WTC11 (cell line): ENCODE data around the gene MAB21L4.

Experiments used
- ARID4B ChIP-seq: sonication (generic); formaldehyde crosslinking; IDR thresholded peaks from 2 replicates; pipeline ENCODE4 v1.8.0; 2023; ENCODE audit warnings: missing genetic modification reagents, mild to moderate bottlenecking, borderline replicate concordance
- ATF3 ChIP-seq: sonication (generic); formaldehyde crosslinking; conservative IDR thresholded peaks from 2 replicates; pipeline ENCODE4 v1.8.1; 2022; ENCODE audit warnings: mild to moderate bottlenecking, missing genetic modification reagents
- CTCF ChIP-seq: fragments of 200-600 bp; IDR thresholded peaks from 2 replicates; pipeline ENCODE4 v1.8.0; 2022; ENCODE audit warnings: antibody characterized with exemption
- E2F5 ChIP-seq: sonication (generic); formaldehyde crosslinking; IDR thresholded peaks from 2 replicates; pipeline ENCODE4 v1.8.1; 2022; ENCODE audit warnings: mild to moderate bottlenecking, moderate library complexity, missing genetic modification reagents
- JAZF1 ChIP-seq: fragments of 250-450 bp; sonication (Bioruptor Pico); IDR thresholded peaks from 2 replicates; pipeline ENCODE4 v1.9.0; 2021; ENCODE audit warnings: moderate library complexity, mild to moderate bottlenecking, inconsistent platforms

- TF ChIP-seq CTCF (no peak), E2F5 (CRISPR knock-in tag) (no peak), ATF3 (CRISPR knock-in tag) (no peak), JAZF1 (no peak), ARID4B (CRISPR knock-in tag) (no peak)
These were observed 6.1 kb downstream of the MAB21L4 start for GRCh38 chr2:240889601-240890560.
